K562 (cell line): ENCODE measurements around the gene BRME1. TPM values are rescaled to one million over a fixed set of nuclear protein-coding genes. Genes with fewer than 3 reads are reported as not detected.

Experiments used
- ATAC-seq: fragments of 200-7000 bp; cut with Tn5 transposase; 3 replicates; pipeline ENCODE4 v1.9.1; 2020; ENCODE audit warnings: moderate library complexity
- BruUV-seq: library from RNA; stranded (reverse); fragments of 400-500 nt; replicated peaks from 2 replicates; lab custom pipeline; 2021; lab: Mats Ljungman, UMichigan
- CTCF ChIA-PET: fragments of 300-600 bp; formaldehyde crosslinking; extraction: SDS; loops from one replicate; lab custom pipeline; 2021; ENCODE audit warnings: low intra/inter-chr PET ratio; lab: Yijun Ruan, JAX
- POLR2A ChIA-PET: fragments of 300-600, 350-650 bp; sonication (Branson Sonifier 250); formaldehyde crosslinking; extraction: SDS; loops from one replicate; lab custom pipeline; 2021; ENCODE audit warnings: antibody characterized with exemption, inconsistent platforms; lab: Yijun Ruan, JAX
- DNase-seq, 4 experiments: peaks; one replicate each; pipeline versions ENCODE4 v3.0.0 to v3.0.0-alpha.2; 2011 to 2018; ENCODE audit warnings: low spot score in 3 of 4, mixed read lengths in 3 of 4; ENCODE audit errors: extremely low read depth in 1 of 4
- FAIRE-seq: peaks from 2 replicates; lab custom pipeline; 2011; peaks lifted over from hg19 to GRCh38; lab: Jason Lieb, UNC
- H2AFZ ChIP-seq: 2 replicates; pipeline ENCODE4 v1.6.0; 2011; ENCODE audit warnings: low read depth, low read length, control low read depth, inconsistent platforms
- H3K27ac ChIP-seq: fragments of 200-600 bp; 3 replicates; pipeline ENCODE4 v1.8.0; 2011; ENCODE audit warnings: low read depth, mild to moderate bottlenecking, control low read depth, inconsistent platforms, low read length, moderate library complexity, mixed read lengths; ENCODE audit errors: extremely low read depth
- H3K27me3 ChIP-seq, 2 experiments: fragments of 300-600 bp in 1 of 2; 2 replicates in 1 of 2; 3 replicates in 1 of 2; pipeline versions ENCODE4 v1.6.0 to v1.8.0; 2011; ENCODE audit warnings: inconsistent platforms in 2 of 2, low read length in 2 of 2, mild to moderate bottlenecking in 1 of 2, mixed read lengths in 1 of 2, moderate library complexity in 1 of 2; ENCODE audit not compliant: control insufficient read depth in 2 of 2, insufficient read depth in 2 of 2
- H3K36me3 ChIP-seq: fragments of 300-600 bp; 3 replicates; pipeline ENCODE4 v1.8.0; 2011; ENCODE audit warnings: mild to moderate bottlenecking, low read length, inconsistent platforms; ENCODE audit not compliant: control insufficient read depth, insufficient read depth
- H3K4me1 ChIP-seq, 2 experiments: fragments of 200-600 bp in 1 of 2; replicated peaks in 1 of 2; 2 replicates in 1 of 2; 3 replicates in 1 of 2; pipeline versions ENCODE4 v1.5.1 to v1.8.0; 2011; ENCODE audit warnings: inconsistent platforms in 2 of 2, low read length in 2 of 2, mild to moderate bottlenecking in 1 of 2, mixed read lengths in 1 of 2, moderate library complexity in 1 of 2; ENCODE audit not compliant: control insufficient read depth in 2 of 2, insufficient read depth in 2 of 2
- H3K4me2 ChIP-seq: 2 replicates; pipeline ENCODE4 v1.6.1; 2011; ENCODE audit warnings: low read length, control low read depth, inconsistent platforms, mixed read lengths; ENCODE audit not compliant: insufficient read depth
- H3K4me3 ChIP-seq: fragments of 200-600 bp; sonication (generic), shearing (Covaris generic); 2 replicates; pipeline ENCODE4 v1.5.1; 2016; ENCODE audit warnings: control low read depth, inconsistent platforms
- H3K79me2 ChIP-seq: fragments of 200-600 bp; 3 replicates; pipeline ENCODE4 v1.8.0; 2011; ENCODE audit warnings: low read length, inconsistent platforms; ENCODE audit not compliant: control insufficient read depth, insufficient read depth
- H3K9ac ChIP-seq, 2 experiments: 2 replicates each; pipeline versions ENCODE4 v1.6.0 to v1.6.1; 2011; ENCODE audit warnings: low read depth in 2 of 2, low read length in 2 of 2, control low read depth in 1 of 2, inconsistent platforms in 1 of 2, mild to moderate bottlenecking in 1 of 2, mixed read lengths in 1 of 2; ENCODE audit not compliant: insufficient read depth in 1 of 2
- H3K9me1 ChIP-seq: one replicate; pipeline ENCODE4 v1.6.0; 2011; ENCODE audit warnings: inconsistent platforms, mild to moderate bottlenecking, low read length, moderate library complexity; ENCODE audit not compliant: control insufficient read depth, insufficient read depth
- H3K9me3 ChIP-seq: replicated peaks from 2 replicates; pipeline ENCODE4 v1.5.1; 2011; ENCODE audit warnings: low read depth, low read length, inconsistent platforms; ENCODE audit not compliant: control insufficient read depth, insufficient read depth
- H4K20me1 ChIP-seq: replicated peaks from 2 replicates; pipeline ENCODE4 v1.6.1; 2011; ENCODE audit warnings: low read length, inconsistent platforms, mixed read lengths; ENCODE audit not compliant: control insufficient read depth, insufficient read depth
- ESRRA ChIP-seq: fragments of 450-650 bp; IDR thresholded peaks from 2 replicates; pipeline ENCODE4 v1.6.1; 2014; ENCODE audit warnings: low read depth, mild to moderate bottlenecking, moderate library complexity, borderline replicate concordance
- SAFB2 ChIP-seq: fragments of 200-400 bp; formaldehyde crosslinking; IDR thresholded peaks from 2 replicates; pipeline ENCODE4 v1.6.1; 2018; ENCODE audit warnings: borderline replicate concordance, low read length, low read depth, moderate library complexity; ENCODE audit not compliant: severe bottlenecking
- SAP30 ChIP-seq: fragments of 200-600 bp; sonication (generic); IDR thresholded peaks from 2 replicates; pipeline ENCODE4 v1.6.1; 2012; ENCODE audit warnings: borderline replicate concordance, low read depth, mild to moderate bottlenecking, moderate library complexity, low read length, control low read depth, inconsistent platforms; ENCODE audit not compliant: insufficient read depth, poor library complexity, severe bottlenecking
- ZNF165 ChIP-seq: fragments of 250-450 bp; sonication (Bioruptor Pico); IDR thresholded peaks from 2 replicates; pipeline ENCODE4 v1.4.0; 2020; ENCODE audit warnings: borderline replicate concordance
- ZNF217 ChIP-seq: sonication (generic); formaldehyde crosslinking; IDR thresholded peaks from 2 replicates; pipeline ENCODE4 v1.8.0; 2022; ENCODE audit warnings: mild to moderate bottlenecking, missing genetic modification reagents
- ZNF316 ChIP-seq: fragments of 450-650 bp; IDR thresholded peaks from 2 replicates; pipeline ENCODE4 v1.6.1; 2016
- ZNF324 ChIP-seq: fragments of 250-450 bp; sonication (Bioruptor Pico); IDR thresholded peaks from 2 replicates; pipeline ENCODE4 v1.4.0; 2020; ENCODE audit warnings: mild to moderate bottlenecking
- WGBS: fragments of 100-300 bp; shearing (Covaris generic); methylation state at CpG from one replicate; pipeline ENCODE4 v1.1.6; 2016; ENCODE audit warnings: low coverage, mixed read lengths; ENCODE audit not compliant: insufficient coverage; ENCODE audit errors: missing lambda C conversion rate; 5-methylcytosine and 5-hydroxymethylcytosine counted together
- in situ Hi-C: fragments of 300-500 bp; cut with MboI; formaldehyde crosslinking; loops from 4 replicates; pipeline ENCODE4 v1.15.0; 2018; ENCODE audit warnings: inconsistent platforms, mixed read lengths
- intact Hi-C: fragments of 100-400 bp; cut with micrococcal nuclease; formaldehyde crosslinking; loops from 2 replicates; pipeline ENCODE4 v1.14.2; 2022
- polyA plus RNA-seq, 8 experiments: library from polyadenylated mRNA; depleted of rRNA in 4 of 8; stranded (reverse) in 5 of 8; unstranded in 3 of 8; fragments of >200 nt; fragmentation: Nextera tagmentation in 2 of 8; fragmentation: Illumina TruSeq in 1 of 8; extraction: Ambion mirVana in 2 of 8; extraction: Trizol in 1 of 8; gene quantifications; 2 replicates each; pipeline versions ENCODE4 v1.2.1 to v1.2.3, GENCODE V29; 2011 to 2014; ENCODE audit warnings: inconsistent platforms in 1 of 8, missing spikeins in 1 of 8
- total RNA-seq, 7 experiments: library from RNA; depleted of rRNA in 6 of 7; stranded (reverse); fragments of >200 nt in 6 of 7; fragmentation: Illumina TruSeq in 2 of 7; extraction: Trizol in 2 of 7; gene quantifications; 2 replicates each; pipeline versions ENCODE4 v1.2.1 to v1.2.3, GENCODE V29; 2011 to 2021; ENCODE audit warnings: low replicate concordance in 1 of 7

BRME1 gene
- total and polyA plus RNA-seq, 9 of the 15 experiments (the other 6 are each of a cell fraction or from before 2014, with no cell fraction given): 0.75 to 6.1 (median 3.6) TPM

- peak overlapping the region; percentile 75 for H3K4me2 ChIP-seq
- peak overlapping the region; percentile 76 for H3K27ac ChIP-seq
- ChIA-PET CTCF (no interaction called here), POLR2A (interaction anchor here (0.6 to 1.5 kb wide), 5 partner anchors 15 to 230 kb away, joined by 3 to 5 read pairs (median 4); partner anchors contain the start of genes ASF1B and PALM3)
- peak overlapping the region; percentile 98 for H2AFZ ChIP-seq
- FAIRE-seq (no peak), ATAC-seq (peak; percentile 48)
- under 1% methylated on average over 6 of the region's 13 CpGs for WGBS
- no peaks in the 10 kb centered on the region for H3K9me1 ChIP-seq
- peak overlapping the region; percentile 67 for H3K4me3 ChIP-seq
- no TSS peak for BruUV-seq
- H3K4me1 ChIP-seq: peaks cover 10 to 21% of the 10 kb centered on the region in 2 experiments
- H4K20me1 ChIP-seq: no peaks in the 10 kb centered on the region
- no peaks in the 10 kb centered on the region for H3K9me3 ChIP-seq
- peak overlapping the region; percentile 79 to 94 for H3K9ac ChIP-seq
- H3K36me3 ChIP-seq: peaks cover 12% of the 10 kb centered on the region; the same call in 2 of the 3 replicates
- TF ChIP-seq SAP30 (peak; percentile 25), ZNF217 (CRISPR knock-in tag) (0 out of 2 replicates have a peak, but pooled peaks have one; percentile 43), SAFB2 (no peak), ESRRA (peak; percentile 83), ZNF324 (no peak), ZNF316 (no peak), ZNF165 (no peak)
- TF ChIP-seq, all 486 proteins: peak for 3
- H3K27me3 ChIP-seq: no peaks in the 10 kb centered on the region
- in situ Hi-C loops: no loop called here
- DNase-seq: peak in 3 of 4 experiments; percentile 37 to 79 (median 37)
- peaks cover 22% of the 10 kb centered on the region for H3K79me2 ChIP-seq
- intact Hi-C loops: no loop called here
Observed at GRCh38 chr19:13906521-13906904, 596 bp upstream of the BRME1 start.
